RWPE1 (cell line): ENCODE measurements around the gene COX6B2.
"Not testable (repeated sequence)": the region's sequence is repeated elsewhere in the genome, so short reads cannot be mapped to it uniquely, and the experiment has no call there.

Experiments
- CTCF ChIA-PET: fragments of 350-600 bp; sonication (Branson Sonifier 250); formaldehyde crosslinking; extraction: SDS; loops from one replicate; lab custom pipeline; 2021; lab: Yijun Ruan, JAX
- POLR2A ChIA-PET: fragments of 400-600 bp; formaldehyde crosslinking; extraction: SDS; loops from one replicate; lab custom pipeline; 2020; ENCODE audit warnings: antibody characterized with exemption; ENCODE audit not compliant: low non-redundant PET; lab: Yijun Ruan, JAX
- DNase-seq: peaks from one replicate; pipeline ENCODE4 v3.0.0; 2012; ENCODE audit warnings: low spot score
- H3K27ac ChIP-seq: fragments of 450-650 bp; 2 replicates; pipeline ENCODE4 v1.5.1; 2017
- CTCF ChIP-seq: fragments of 450-650 bp; conservative IDR thresholded peaks from 2 replicates; pipeline ENCODE4 v1.5.1; 2017; ENCODE audit warnings: low read depth, mild to moderate bottlenecking

The COX6B2 gene, protein sequence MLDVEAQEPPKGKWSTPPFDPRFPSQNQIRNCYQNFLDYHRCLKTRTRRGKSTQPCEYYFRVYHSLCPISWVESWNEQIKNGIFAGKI

DNA sequence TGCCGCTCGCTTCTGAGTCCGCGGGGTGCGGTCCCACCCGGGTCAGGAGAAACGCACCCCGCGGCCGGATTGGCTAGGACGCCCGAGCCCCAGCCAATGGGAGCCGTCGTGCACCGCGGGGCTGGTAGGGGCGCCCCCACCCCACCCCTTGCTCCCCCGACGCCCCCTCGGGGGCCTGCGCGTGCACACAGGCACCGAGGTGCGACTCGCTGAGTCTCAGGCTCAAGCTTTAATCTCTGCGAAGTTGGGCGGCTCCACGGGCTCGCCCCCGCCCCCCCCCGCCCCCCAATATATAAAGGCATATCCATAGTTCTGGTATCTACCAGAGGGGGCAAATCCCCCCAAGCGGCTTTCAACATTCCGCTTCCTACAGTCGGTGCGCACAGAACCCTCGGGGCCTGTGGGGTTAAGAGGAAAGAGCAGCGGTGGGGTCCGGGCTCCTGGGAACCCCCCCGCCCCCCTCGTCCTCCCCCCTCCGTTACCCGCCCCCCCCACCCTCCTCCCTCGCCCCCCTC is at the start of gene COX6B2:
Gene COX6B2, minus strand, starts transcription at position 22 of the 515 bp plus-strand sequence. CDS start 198 bp downstream, outside the sequence.
- H3K27ac ChIP-seq: peak within 1 kb of the TSS; percentile 97
- ChIA-PET CTCF (interaction anchor here (0.5 kb wide), 1 partner anchor 195 kb away, joined by 3 read pairs; no protein-coding TSS in a partner anchor), POLR2A (interaction anchor here (1.2 kb wide), 1 partner anchor 16 kb away, joined by 4 read pairs; no protein-coding TSS in a partner anchor)
- no peak for TF ChIP-seq CTCF
- DNase-seq: no peak

- TF ChIP-seq CTCF: no peak
- no peak for DNase-seq
- POLR2A ChIA-PET: interaction anchor here (1.0 kb wide), 1 partner anchor 18 kb away, joined by 4 read pairs; the partner anchor contains the start of gene TMEM238
- CTCF ChIA-PET: no interaction called here
- H3K27ac ChIP-seq: peak overlapping the region; percentile 97
Measured at GRCh38 chr19:55402509-55402908, 48.0 kb upstream of the COX6B2 start.

GRCh38 chr19:55401390-55401789 is 46.9 kb upstream of the COX6B2 start:
- DNase-seq, POLR2A ChIA-PET, CTCF ChIA-PET: not testable (repeated sequence)
- peak overlapping the region; percentile 97 for H3K27ac ChIP-seq

GRCh38 chr19:55400281-55401087 is 46.0 kb upstream of the COX6B2 start:
- peak overlapping the region; percentile 97 for H3K27ac ChIP-seq
- POLR2A ChIA-PET: no interaction called here
- TF ChIP-seq CTCF: no peak

DNA sequence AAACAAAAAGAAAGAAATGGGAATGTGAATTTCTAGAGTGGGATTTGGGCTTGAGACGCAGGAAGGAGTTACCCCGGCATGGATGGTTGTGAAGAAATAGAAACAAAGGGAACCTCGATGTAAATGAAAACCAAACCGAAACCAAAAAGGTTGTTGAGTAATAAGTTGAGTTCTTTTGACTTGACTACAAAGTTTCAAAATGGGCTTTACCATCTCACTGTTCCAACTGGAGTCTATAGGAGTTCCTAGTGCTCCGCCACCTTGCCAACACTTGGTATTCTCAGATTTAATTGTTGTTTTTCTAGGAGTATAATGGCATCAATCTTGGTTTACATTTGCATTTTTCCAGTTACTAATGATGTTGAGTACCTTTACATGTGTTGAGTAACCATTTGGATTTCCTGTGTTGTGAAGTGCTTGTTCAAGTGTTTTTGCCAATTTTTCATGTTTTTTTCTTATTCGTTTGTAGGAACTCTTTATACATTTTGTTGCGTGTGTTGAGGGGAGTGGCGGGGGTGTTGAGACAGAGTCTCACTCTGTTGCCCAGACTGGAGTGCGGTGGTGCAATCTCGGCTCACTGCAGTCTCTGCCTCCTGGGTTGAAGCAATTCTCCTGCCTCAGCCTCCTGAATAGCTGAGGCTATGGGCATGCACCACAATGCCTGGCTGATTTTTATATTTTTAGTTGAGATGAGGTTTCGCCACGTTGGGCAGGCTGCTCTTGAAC is 43.8 kb upstream of the COX6B2 start:
- POLR2A ChIA-PET: no interaction called here
- no peak for TF ChIP-seq CTCF
- peak overlapping the region; percentile 34 for H3K27ac ChIP-seq
- no peak for DNase-seq
- CTCF ChIA-PET: interaction anchor here (0.6 to 0.7 kb wide), 2 partner anchors 59 to 232 kb away, joined by 3 read pairs; partner anchors contain the start of gene KMT5C

More at GRCh38 chr19:55400281-55401087, 46.0 kb upstream of the COX6B2 start:
- DNase-seq: no peak
- CTCF ChIA-PET: interaction anchor here (0.6 kb wide), 1 partner anchor 233 kb away, joined by 3 read pairs; no protein-coding TSS in a partner anchor

- DNase-seq: no peak
- ChIA-PET CTCF (no interaction called here), POLR2A (no interaction called here)
- no peak for TF ChIP-seq CTCF
- H3K27ac ChIP-seq: peak overlapping the region; percentile 98
Measured at GRCh38 chr19:55392820-55393761, 38.6 kb upstream of the COX6B2 start.
